H1 (cell line): Measurements from ENCODE around the gene PTMS. TPM values are rescaled to one million over a fixed set of nuclear protein-coding genes. Genes with fewer than 3 reads are reported as not detected.

Experiments
- CTCF ChIA-PET: fragments of 300-600 bp; sonication (Branson Sonifier 250); formaldehyde crosslinking; loops from one replicate; lab custom pipeline; 2021; ENCODE audit not compliant: partially characterized antibody; lab: Charles Lee
- POLR2A ChIA-PET: fragments of 300-600 bp; sonication (Branson Sonifier 250); formaldehyde crosslinking; loops from one replicate; lab custom pipeline; 2021; ENCODE audit warnings: inconsistent platforms; ENCODE audit not compliant: partially characterized antibody; lab: Charles Lee
- DNase-seq, 2 experiments: peaks; one replicate each; pipeline versions ENCODE4 v3.0.0 to v3.0.0-alpha.2; 2010 to 2022; ENCODE audit warnings: low spot score in 2 of 2, low read depth in 1 of 2, mixed read lengths in 1 of 2
- FAIRE-seq: peaks from 2 replicates; lab custom pipeline; 2011; peaks lifted over from hg19 to GRCh38; lab: Jason Lieb, UNC
- H2AFZ ChIP-seq: 2 replicates; pipeline ENCODE4 v1.8.1; 2012; ENCODE audit warnings: low read length, inconsistent platforms
- H2AK5ac ChIP-seq: 2 replicates; pipeline ENCODE4 v1.6.1; 2013; ENCODE audit warnings: low read depth, low read length
- H2BK120ac ChIP-seq: replicated peaks from 2 replicates; pipeline ENCODE3; 2013; ENCODE audit warnings: low read depth, low read length, inconsistent platforms
- H2BK12ac ChIP-seq: 2 replicates; pipeline ENCODE4 v1.6.1; 2013; ENCODE audit warnings: low read depth, low read length
- H2BK15ac ChIP-seq: 2 replicates; pipeline ENCODE4 v1.6.1; 2013; ENCODE audit warnings: low read length
- H2BK20ac ChIP-seq: 2 replicates; pipeline ENCODE4 v1.6.1; 2013; ENCODE audit warnings: low read length
- H2BK5ac ChIP-seq: 2 replicates; pipeline ENCODE4 v1.6.1; 2013; ENCODE audit warnings: low read depth, low read length
- H3K14ac ChIP-seq: 2 replicates; pipeline ENCODE4 v1.6.1; 2013; ENCODE audit warnings: inconsistent platforms; ENCODE audit not compliant: insufficient read length
- H3K18ac ChIP-seq: 2 replicates; pipeline ENCODE4 v1.6.1; 2013; ENCODE audit warnings: low read length; ENCODE audit errors: extremely low read depth
- H3K23ac ChIP-seq: 2 replicates; pipeline ENCODE4 v1.6.1; 2013; ENCODE audit warnings: inconsistent platforms; ENCODE audit not compliant: insufficient read length
- H3K23me2 ChIP-seq: 2 replicates; pipeline ENCODE4 v1.6.1; 2013; ENCODE audit warnings: low read depth, low read length
- H3K27ac ChIP-seq: 2 replicates; pipeline ENCODE4 v1.6.1; 2011; ENCODE audit warnings: low read depth, low read length, inconsistent platforms
- H3K27me3 ChIP-seq, 4 experiments: replicated peaks in 1 of 4; 1 replicate in 1 of 4; 2 replicates in 3 of 4; pipeline versions ENCODE4 v1.6.1 to v1.8.1; 2011 to 2013; ENCODE audit warnings: low read length in 3 of 4, mild to moderate bottlenecking in 3 of 4, inconsistent platforms in 2 of 4, mixed read lengths in 2 of 4, moderate library complexity in 1 of 4; ENCODE audit not compliant: control insufficient read depth in 3 of 4, insufficient read depth in 3 of 4; ENCODE audit errors: extremely low read depth in 1 of 4
- H3K36me3 ChIP-seq, 4 experiments: 2 replicates each; pipeline versions ENCODE4 v1.6.1 to v1.8.1; 2011 to 2013; ENCODE audit warnings: mild to moderate bottlenecking in 4 of 4, low read length in 3 of 4, moderate library complexity in 2 of 4, control low read depth in 1 of 4, inconsistent platforms in 1 of 4; ENCODE audit not compliant: insufficient read depth in 4 of 4, control insufficient read depth in 2 of 4
- H3K4ac ChIP-seq: replicated peaks from 2 replicates; pipeline ENCODE3; 2013; ENCODE audit warnings: low read length, low read depth, mixed read lengths, inconsistent platforms; ENCODE audit not compliant: insufficient read length
- H3K4me1 ChIP-seq, 4 experiments: replicated peaks in 1 of 4; 1 replicate in 1 of 4; 2 replicates in 3 of 4; pipeline versions ENCODE4 v1.6.1 to v1.8.1; 2011 to 2013; ENCODE audit warnings: low read length in 3 of 4, inconsistent platforms in 2 of 4, mixed read lengths in 1 of 4; ENCODE audit not compliant: insufficient read depth in 4 of 4, control insufficient read depth in 3 of 4
- H3K4me2 ChIP-seq, 2 experiments: 2 replicates each; pipeline versions ENCODE4 v1.6.1 to v1.8.1; 2011 to 2013; ENCODE audit warnings: low read depth in 2 of 2, low read length in 2 of 2, control low read depth in 1 of 2, inconsistent platforms in 1 of 2, mild to moderate bottlenecking in 1 of 2; ENCODE audit not compliant: insufficient read depth in 1 of 2
- H3K4me3 ChIP-seq, 4 experiments: fragments of 200-600, 300-600 bp in 1 of 4; sonication (generic), shearing (Covaris generic), sonication (Bioruptor Twin) in 1 of 4; 2 replicates each; pipeline versions ENCODE4 v1.5.1 to v1.8.1; 2011 to 2016; ENCODE audit warnings: low read length in 4 of 4, low read depth in 3 of 4, control low read depth in 2 of 4, inconsistent platforms in 2 of 4, mild to moderate bottlenecking in 2 of 4, mixed read lengths in 1 of 4, moderate library complexity in 1 of 4; ENCODE audit not compliant: insufficient read depth in 2 of 4; ENCODE audit errors: extremely low read depth in 1 of 4
- H3K56ac ChIP-seq: replicated peaks from 2 replicates; pipeline ENCODE3; 2013; ENCODE audit warnings: low read depth, mild to moderate bottlenecking, mixed read lengths, low read length, inconsistent platforms; ENCODE audit not compliant: insufficient read length
- H3K79me1 ChIP-seq: 2 replicates; pipeline ENCODE4 v1.6.1; 2013; ENCODE audit warnings: low read depth, low read length, control low read depth
- H3K79me2 ChIP-seq, 2 experiments: 2 replicates each; pipeline versions ENCODE4 v1.6.1 to v1.8.1; 2012 to 2013; ENCODE audit warnings: low read length in 2 of 2, mild to moderate bottlenecking in 2 of 2, inconsistent platforms in 1 of 2; ENCODE audit not compliant: insufficient read depth in 2 of 2, control insufficient read depth in 1 of 2
- H3K9ac ChIP-seq, 4 experiments: replicated peaks in 1 of 4; 1 replicate in 1 of 4; 2 replicates in 3 of 4; pipeline versions ENCODE4 v1.6.1 to v1.8.1; 2011 to 2013; ENCODE audit warnings: low read depth in 3 of 4, low read length in 3 of 4, control low read depth in 2 of 4, mild to moderate bottlenecking in 2 of 4, moderate library complexity in 2 of 4, inconsistent platforms in 1 of 4; ENCODE audit errors: extremely low read depth in 1 of 4
- H3K9me3 ChIP-seq, 2 experiments: 2 replicates each; pipeline versions ENCODE4 v1.6.1 to v1.8.1; 2012 to 2013; ENCODE audit warnings: mild to moderate bottlenecking in 2 of 2, moderate library complexity in 2 of 2, control low read depth in 1 of 2, inconsistent platforms in 1 of 2, low read depth in 1 of 2, low read length in 1 of 2, mixed read lengths in 1 of 2; ENCODE audit not compliant: insufficient read depth in 2 of 2
- H4K20me1 ChIP-seq, 2 experiments: replicated peaks in 1 of 2; 2 replicates each; pipeline versions ENCODE3 to v1.8.1; 2011 to 2013; ENCODE audit warnings: inconsistent platforms in 2 of 2, low read length in 2 of 2, mild to moderate bottlenecking in 1 of 2; ENCODE audit not compliant: insufficient read depth in 2 of 2, control insufficient read depth in 1 of 2
- H4K5ac ChIP-seq: 2 replicates; pipeline ENCODE4 v1.6.1; 2013; ENCODE audit warnings: low read length, low read depth, mixed read lengths, inconsistent platforms; ENCODE audit not compliant: insufficient read length
- H4K8ac ChIP-seq: 2 replicates; pipeline ENCODE4 v1.8.0; 2013; ENCODE audit warnings: mild to moderate bottlenecking, moderate library complexity, low read length, inconsistent platforms; ENCODE audit not compliant: insufficient read depth; ENCODE audit errors: extremely low read depth
- H4K91ac ChIP-seq: replicated peaks from 2 replicates; pipeline ENCODE3; 2013; ENCODE audit warnings: low read length, mixed read lengths, inconsistent platforms; ENCODE audit not compliant: insufficient read length
- CTBP2 ChIP-seq: IDR thresholded peaks from 2 replicates; pipeline ENCODE4 v1.7.0; 2011; ENCODE audit warnings: borderline replicate concordance, mild to moderate bottlenecking, moderate library complexity, mixed read lengths, low read length; ENCODE audit not compliant: insufficient read depth, insufficient read length
- SUZ12 ChIP-seq: fragments of 200-600 bp; sonication (generic); IDR thresholded peaks from 2 replicates; pipeline ENCODE4 v1.6.1; 2012; ENCODE audit warnings: mild to moderate bottlenecking, inconsistent platforms, low read length, moderate library complexity, mixed read lengths
- WGBS, 2 experiments: shearing (Covaris generic) in 1 of 2; methylation state at CpG; one replicate each; pipeline versions ENCODE4 v1.1.6 to v1.1.7; 2013 to 2015; ENCODE audit warnings: low lambda C conversion rate in 2 of 2, mixed read lengths in 2 of 2, inconsistent platforms in 1 of 2, low coverage in 1 of 2, missing lambda C conversion rate in 1 of 2; ENCODE audit not compliant: insufficient replicate concordance in 2 of 2, insufficient coverage in 1 of 2, insufficient read length in 1 of 2; ENCODE audit errors: extremely low coverage in 1 of 2, missing lambda C conversion rate in 1 of 2; 5-methylcytosine and 5-hydroxymethylcytosine counted together
- polyA plus RNA-seq, 7 experiments: library from polyadenylated mRNA; depleted of rRNA in 3 of 7; stranded (reverse) in 5 of 7; unstranded in 2 of 7; fragments of >200 nt in 5 of 7; fragments of 200-250 nt in 2 of 7; gene quantifications; 1 replicate in 5 of 7; 2 replicates in 1 of 7; 4 replicates in 1 of 7; pipeline versions ENCODE4 v1.2.1 to v1.2.3, GENCODE V29; 2011 to 2013; ENCODE audit warnings: missing spikeins in 2 of 7, mixed read lengths in 2 of 7
- total RNA-seq: library from RNA; stranded (reverse); fragmentation: NEBNext Ultra II Directional; extraction: Animal tissue kit (Norgen Biotek cat#: 25700); gene quantifications from 2 replicates; pipeline ENCODE4 v1.2.1, GENCODE V29; 2021

Gene PTMS
- total and polyA plus RNA-seq, 2 of the 8 experiments (the other 6 are each of a cell fraction or from before 2014, with no cell fraction given): 444 to 553 TPM

GRCh38 chr12:6772726-6773589, 6.8 kb downstream of the PTMS start:
- no peak overlapping the region for H3K56ac ChIP-seq
- no peak overlapping the region for H3K4ac ChIP-seq
- H3K9ac ChIP-seq: 0 out of 7 replicates have a peak overlapping the region, but pooled peaks of 1 of the 4 experiments have one; percentile 26
- H4K5ac ChIP-seq: no peak overlapping the region
- H4K91ac ChIP-seq: peak overlapping the region; percentile 79
- H3K23ac ChIP-seq: no peak overlapping the region
- H3K4me2 ChIP-seq: peak overlapping the region; percentile 83 to 85
- DNase-seq (peak in 1 of 2 experiments; percentile 71), FAIRE-seq (no peak)
- peak overlapping the region; percentile 99; the same call in 1 of the 2 replicates for H2BK15ac ChIP-seq
- no peaks in the 10 kb centered on the region for H3K9me3 ChIP-seq
- peaks cover 11% of the 10 kb centered on the region; the same call in 1 of the 2 replicates for H3K23me2 ChIP-seq
- H3K36me3 ChIP-seq: peaks cover 0 to 23% (median 5%) of the 10 kb centered on the region in 4 experiments; a peak in 6 of 8 replicates
- no peak overlapping the region for H3K27ac ChIP-seq
- H3K18ac ChIP-seq: peak overlapping the region; percentile 26
- no peak overlapping the region for H2AFZ ChIP-seq
- H2BK120ac ChIP-seq: no peak overlapping the region
- H4K20me1 ChIP-seq: peaks cover 3 to 15% of the 10 kb centered on the region in 2 experiments
- H3K79me1 ChIP-seq: no peaks in the 10 kb centered on the region
- H3K4me3 ChIP-seq: peak overlapping the region; percentile 5 to 60 (median 31)
- no peak overlapping the region for H2AK5ac ChIP-seq
- peaks cover 0 to 15% of the 10 kb centered on the region in 2 experiments; a peak in 2 of 4 replicates for H3K79me2 ChIP-seq
- 0 out of 2 replicates have a peak overlapping the region, but pooled peaks have one; percentile 28 for H4K8ac ChIP-seq
- WGBS, 2 experiments: 46% methylated on average over 21 of the region's 21 CpGs; no CpG with 5 or more reads in 1 of the 2 experiments
- ChIA-PET POLR2A (interaction anchor here (0.8 to 11.6 kb wide), 16 partner anchors 5 to 237 kb away, joined by 3 to 151 read pairs (median 4); partner anchors contain the start of genes CDCA3, GPR162, MLF2 and PTMS), CTCF (interaction anchor here (0.6 to 29.6 kb wide), 9 partner anchors 8 to 153 kb away, joined by 3 to 532 read pairs (median 4); partner anchors contain the start of genes GNB3, GPR162, MLF2 and P3H3)
- H3K27me3 ChIP-seq: peaks cover 0 to 35% (median 26%) of the 10 kb centered on the region in 4 experiments; a peak in 5 of 7 replicates
- H2BK5ac ChIP-seq: no peak overlapping the region
- H2BK12ac ChIP-seq: peak overlapping the region; percentile 87; the same call in 1 of the 2 replicates
- H2BK20ac ChIP-seq: 0 out of 2 replicates have a peak overlapping the region, but pooled peaks have one; percentile 48
- TF ChIP-seq SUZ12: peak; percentile 31; the same call in 1 of the 2 replicates
- no peak for TF ChIP-seq CTBP2
- peaks cover 8 to 40% (median 30%) of the 10 kb centered on the region in 4 experiments for H3K4me1 ChIP-seq
- H3K14ac ChIP-seq: no peak overlapping the region
